Activated T-cell treated with anti-CD3 and anti-CD28 coated beads, Interleukin-2, amount 50 U/mL, for 4 hours (primary cell): ENCODE measurements around the gene SMYD3. TPM values are rescaled to one million over a fixed set of nuclear protein-coding genes. Genes with fewer than 3 reads are reported as not detected.

ENCODE experiments used
- ATAC-seq, 2 donors: fragments of 200-7000 bp; cut with Tn5 transposase; one replicate each; pipeline ENCODE4 v1.10.0; 2021
- DNase-seq: peaks from one replicate; pipeline ENCODE4 v3.0.0-alpha.2; 2020
- H3K27me3 Mint-ChIP-seq: one replicate; pipeline ENCODE4 v1.8.0; 2021; ENCODE audit warnings: low read depth, mixed read lengths
- H3K36me3 Mint-ChIP-seq: one replicate; pipeline ENCODE4 v1.8.0; 2022; ENCODE audit warnings: mixed read lengths; ENCODE audit not compliant: insufficient read depth
- H3K4me1 Mint-ChIP-seq: one replicate; pipeline ENCODE4 v1.8.0; 2021; ENCODE audit warnings: low read depth, mixed read lengths
- H3K4me3 Mint-ChIP-seq: one replicate; pipeline ENCODE4 v1.8.0; 2021; ENCODE audit warnings: mild to moderate bottlenecking, moderate library complexity, mixed read lengths
- H3K9me3 Mint-ChIP-seq: one replicate; pipeline ENCODE4 v1.8.0; 2021; ENCODE audit warnings: mixed read lengths
- total RNA-seq, 3 donors: library from RNA; stranded (reverse); gene quantifications; one replicate each; pipeline ENCODE4 v1.2.1, GENCODE V29; 2021

The SMYD3 gene
- total RNA-seq, 3 donors from 2014 or later = 10.7 to 13.0 (median 11.9) TPM

DNA sequence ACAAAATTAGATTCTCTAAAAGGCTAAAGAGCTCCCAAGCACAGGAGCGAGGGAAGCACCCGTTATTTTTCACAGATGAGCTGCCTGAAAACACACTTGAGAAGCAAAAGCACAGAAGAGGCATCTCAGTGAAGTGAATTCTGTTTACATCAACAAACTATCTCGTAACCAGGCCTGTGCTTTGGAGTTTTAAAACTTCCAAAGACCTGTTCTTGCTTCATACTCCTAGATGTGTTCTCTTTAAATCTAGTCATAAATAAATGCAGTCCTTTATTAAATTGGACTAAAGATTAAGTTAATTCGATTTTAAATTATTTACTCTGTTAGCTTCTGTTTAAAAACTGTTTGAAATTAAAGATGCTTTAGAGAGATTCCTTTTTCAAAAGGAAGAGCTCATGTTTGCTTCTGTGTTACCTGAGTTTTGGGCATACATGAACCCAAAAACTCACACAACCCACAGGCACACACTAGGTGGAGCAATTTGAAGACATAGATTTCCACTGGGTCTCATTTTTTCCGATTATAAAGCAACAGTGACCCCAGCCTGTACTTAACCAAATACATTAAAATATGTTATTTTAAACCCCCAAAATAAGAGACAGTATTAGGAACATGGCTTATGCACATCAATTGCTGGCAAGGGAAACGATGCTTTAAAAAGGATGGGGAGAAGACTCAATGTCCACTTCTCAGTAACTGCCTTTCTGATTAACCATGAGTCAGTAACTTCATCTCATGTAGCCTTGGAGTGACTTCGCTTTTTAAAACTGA is 648.2 kb downstream of the SMYD3 start:
- peaks cover 43% of the 10 kb centered on the region for H3K36me3 Mint-ChIP-seq
- no peak for ATAC-seq
- H3K4me3 Mint-ChIP-seq = no peak overlapping the region
- peaks cover 6% of the 10 kb centered on the region for H3K9me3 Mint-ChIP-seq
- no peaks in the 10 kb centered on the region for H3K27me3 Mint-ChIP-seq
- no peaks in the 10 kb centered on the region for H3K4me1 Mint-ChIP-seq
- no peak for DNase-seq

DNA sequence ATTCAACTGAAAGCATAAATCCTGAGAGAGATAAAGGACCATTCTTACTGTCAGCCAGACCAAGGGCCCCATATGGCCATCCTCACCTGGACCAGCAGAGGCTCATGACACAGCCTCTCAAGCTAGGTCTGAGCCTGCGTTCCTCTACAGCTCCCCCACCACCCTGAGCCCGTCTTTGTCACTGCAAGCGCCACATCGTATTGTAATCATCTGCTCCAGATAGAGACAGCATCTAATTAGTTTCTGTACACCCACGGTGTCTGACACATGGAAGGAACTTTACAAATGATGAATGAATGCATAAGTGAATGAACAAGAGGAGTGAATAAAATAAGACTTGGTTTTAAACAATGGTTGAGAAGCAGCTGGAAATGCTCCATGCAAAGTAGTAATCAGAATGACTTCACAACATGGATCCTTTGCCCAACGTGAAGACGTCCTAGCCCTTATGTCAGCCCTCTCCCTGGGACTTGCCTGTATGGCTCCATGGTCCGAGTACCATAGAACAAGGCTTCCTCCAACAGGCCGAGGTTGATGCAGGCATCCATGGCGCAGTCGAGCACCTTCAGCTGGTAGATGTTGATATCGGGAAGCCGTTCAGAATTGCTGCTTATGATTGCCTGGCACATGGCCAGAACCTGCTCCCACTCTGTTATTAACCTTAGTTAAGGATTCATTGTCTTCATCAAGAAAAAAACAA is 648.9 kb downstream of the SMYD3 start:
- Mint-ChIP-seq H3K27me3 (no peaks in the 10 kb centered on the region), H3K4me1 (no peaks in the 10 kb centered on the region), H3K36me3 (peaks cover 40% of the 10 kb centered on the region), H3K4me3 (no peak overlapping the region), H3K9me3 (peaks cover 7% of the 10 kb centered on the region)
- ATAC-seq (no peak), DNase-seq (no peak)

DNA sequence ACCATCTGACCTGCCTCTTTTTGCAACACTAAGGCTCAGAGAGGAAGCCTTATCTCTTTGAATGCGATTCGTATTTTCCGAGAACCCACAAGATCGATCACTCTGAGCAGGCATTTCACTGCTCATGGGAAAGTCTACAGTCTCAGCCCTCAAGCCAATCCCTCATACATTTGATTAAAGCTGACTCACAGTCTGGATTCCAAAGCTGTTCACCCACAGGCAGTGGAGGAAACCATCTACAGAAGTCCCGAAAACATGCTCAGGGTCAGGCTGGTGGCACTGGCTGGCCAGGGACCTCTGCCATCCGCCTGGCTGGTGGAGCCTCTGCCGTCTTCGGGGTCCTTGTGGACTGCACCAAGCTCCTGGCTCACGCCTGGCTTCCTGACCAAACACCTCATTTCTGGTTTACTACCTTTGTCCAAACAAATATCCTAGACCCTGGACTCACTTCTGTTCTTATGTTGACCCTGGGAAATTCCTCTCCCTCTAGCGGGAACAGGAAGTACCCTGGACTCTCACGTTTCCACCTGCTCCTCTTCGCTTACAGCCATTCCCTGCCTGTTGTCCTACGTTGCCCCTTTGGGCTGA is 650.0 kb downstream of the SMYD3 start:
- no peak for DNase-seq
- Mint-ChIP-seq H3K4me3 (no peak overlapping the region), H3K27me3 (no peaks in the 10 kb centered on the region), H3K4me1 (no peaks in the 10 kb centered on the region), H3K9me3 (peaks cover 7% of the 10 kb centered on the region), H3K36me3 (peaks cover 34% of the 10 kb centered on the region)
- ATAC-seq = no peak

DNA sequence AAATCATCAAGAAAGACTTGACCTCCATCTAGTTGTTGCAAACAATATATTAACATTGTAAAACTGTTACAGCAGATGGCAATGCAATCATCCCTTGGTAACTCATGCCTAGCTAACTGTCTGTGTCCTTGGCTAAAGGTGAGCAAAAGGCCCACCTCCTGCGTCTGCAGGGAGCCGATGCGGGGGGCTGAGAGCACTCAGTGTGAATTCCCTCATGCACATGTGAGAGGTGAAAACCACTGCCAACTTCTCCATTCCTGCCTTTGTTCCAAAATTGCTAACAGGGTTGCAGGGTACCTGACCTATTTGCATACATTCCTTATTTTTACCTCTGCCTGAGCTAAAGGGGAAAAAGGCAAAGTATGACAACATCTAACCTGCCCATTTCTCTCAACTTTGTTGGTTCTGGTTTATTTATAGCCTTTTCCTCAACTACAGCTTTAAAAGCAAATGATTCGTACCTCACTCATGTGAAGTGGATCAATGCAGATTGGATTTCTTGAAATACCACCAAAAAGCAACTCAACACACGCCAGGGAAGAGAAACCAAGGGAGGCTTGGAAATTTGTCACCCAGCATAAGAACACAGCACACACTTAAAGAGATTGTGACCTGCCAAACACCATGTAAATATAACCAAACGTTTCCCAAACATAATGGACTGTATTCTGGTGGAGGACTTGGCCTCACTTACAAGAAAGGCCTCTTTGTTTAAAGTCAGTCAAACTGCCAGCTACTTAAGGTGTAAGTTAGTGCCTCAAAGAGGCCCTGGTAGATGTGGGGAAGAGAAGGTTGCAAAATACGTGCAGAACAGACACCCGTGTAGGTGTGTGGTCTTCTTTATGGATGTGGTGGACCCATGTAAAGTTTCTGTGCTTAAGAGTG is 651.0 kb downstream of the SMYD3 start:
- Mint-ChIP-seq H3K9me3 (peaks cover 7% of the 10 kb centered on the region), H3K4me1 (no peaks in the 10 kb centered on the region), H3K27me3 (no peaks in the 10 kb centered on the region), H3K36me3 (peaks cover 37% of the 10 kb centered on the region), H3K4me3 (no peak overlapping the region)
- DNase-seq = no peak
- ATAC-seq = no peak

DNA sequence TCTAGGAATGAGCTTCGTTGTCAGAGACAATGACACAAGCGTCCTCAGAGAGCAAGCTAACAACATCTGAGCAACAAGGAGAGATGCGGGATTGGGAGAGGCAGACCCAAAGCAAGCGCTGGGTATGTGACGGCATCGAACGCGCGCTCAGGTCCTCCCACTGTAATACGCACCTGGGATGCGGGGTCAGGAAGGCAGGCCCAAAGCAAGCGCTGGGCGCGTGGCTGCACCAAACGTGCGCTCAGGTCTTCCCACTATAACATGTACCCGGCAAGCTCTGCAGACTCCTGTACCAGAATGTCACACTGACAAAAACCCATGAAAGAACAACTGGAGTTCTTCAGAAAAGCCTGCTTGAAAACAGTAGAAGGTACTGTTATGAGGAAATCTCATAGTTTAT is 653.8 kb downstream of the SMYD3 start:
- Mint-ChIP-seq H3K36me3 (peaks cover 32% of the 10 kb centered on the region), H3K4me1 (no peaks in the 10 kb centered on the region), H3K4me3 (no peak overlapping the region), H3K27me3 (no peaks in the 10 kb centered on the region), H3K9me3 (peaks cover 7% of the 10 kb centered on the region)
- no peak for ATAC-seq
- no peak for DNase-seq

DNA sequence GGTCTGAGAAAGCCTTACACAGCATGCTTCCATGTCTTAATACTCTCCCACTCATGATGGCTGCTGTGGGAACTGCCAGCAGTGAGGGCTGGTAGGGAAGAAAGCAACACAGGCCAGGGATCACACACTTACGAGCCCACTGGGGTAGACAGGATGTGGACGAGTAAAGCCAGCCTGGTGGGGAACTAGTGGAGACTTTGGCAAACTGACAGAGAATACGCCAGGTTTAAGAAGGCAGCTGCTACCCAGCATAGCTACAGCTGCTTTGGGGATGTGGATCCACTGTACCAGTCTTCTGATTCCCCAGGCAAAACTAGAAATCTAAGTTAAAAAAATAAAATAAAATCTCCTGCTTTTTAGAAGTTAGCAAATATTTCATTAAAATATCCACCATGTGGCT is 664.0 kb downstream of the SMYD3 start:
- no peaks in the 10 kb centered on the region for H3K4me1 Mint-ChIP-seq
- ATAC-seq (no peak), DNase-seq (no peak)
- no peaks in the 10 kb centered on the region for H3K27me3 Mint-ChIP-seq
- no peaks in the 10 kb centered on the region for H3K9me3 Mint-ChIP-seq
- no peak overlapping the region for H3K4me3 Mint-ChIP-seq
- H3K36me3 Mint-ChIP-seq = peaks cover 2% of the 10 kb centered on the region

DNA sequence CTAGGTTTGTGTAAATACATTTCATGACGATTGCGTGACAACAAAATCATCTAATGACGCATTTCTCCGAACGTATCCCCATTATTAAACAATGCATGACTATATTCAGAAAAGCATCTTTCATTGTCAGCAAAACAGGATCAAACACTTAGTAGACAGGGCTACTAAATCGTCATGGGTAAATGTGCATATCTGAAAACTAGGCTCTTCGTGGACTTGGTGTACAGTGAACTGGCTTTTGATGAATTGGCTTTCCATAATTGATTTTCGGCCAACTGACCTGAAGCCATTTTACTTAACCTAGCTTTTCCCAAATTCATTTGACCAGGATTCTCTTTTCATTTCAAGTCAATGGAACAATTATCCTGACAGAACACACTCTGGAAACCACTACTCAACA is 665.0 kb downstream of the SMYD3 start:
- Mint-ChIP-seq H3K9me3 (no peaks in the 10 kb centered on the region), H3K36me3 (peaks cover 11% of the 10 kb centered on the region), H3K4me1 (no peaks in the 10 kb centered on the region), H3K4me3 (no peak overlapping the region), H3K27me3 (no peaks in the 10 kb centered on the region)
- no peak for ATAC-seq
- DNase-seq = no peak

DNA sequence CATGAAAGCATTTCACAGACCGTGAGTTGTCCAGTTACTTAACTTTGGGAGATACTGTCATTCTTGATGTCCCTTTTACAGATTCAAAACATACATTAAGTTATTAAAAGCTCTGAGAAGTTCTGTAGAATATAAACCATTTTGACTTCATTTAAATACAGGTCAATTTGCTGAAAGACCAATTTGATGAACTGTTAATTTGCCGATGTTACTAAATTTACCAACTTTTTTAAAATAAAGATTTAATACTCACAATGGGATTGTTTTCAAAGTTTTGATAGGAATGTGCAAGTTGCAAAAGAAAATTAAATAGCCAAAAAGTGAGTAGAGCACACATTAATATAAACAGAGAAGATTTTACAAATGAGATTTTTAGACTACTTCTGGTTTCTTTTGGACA is 666.1 kb downstream of the SMYD3 start:
- peaks cover 15% of the 10 kb centered on the region for H3K36me3 Mint-ChIP-seq

DNA sequence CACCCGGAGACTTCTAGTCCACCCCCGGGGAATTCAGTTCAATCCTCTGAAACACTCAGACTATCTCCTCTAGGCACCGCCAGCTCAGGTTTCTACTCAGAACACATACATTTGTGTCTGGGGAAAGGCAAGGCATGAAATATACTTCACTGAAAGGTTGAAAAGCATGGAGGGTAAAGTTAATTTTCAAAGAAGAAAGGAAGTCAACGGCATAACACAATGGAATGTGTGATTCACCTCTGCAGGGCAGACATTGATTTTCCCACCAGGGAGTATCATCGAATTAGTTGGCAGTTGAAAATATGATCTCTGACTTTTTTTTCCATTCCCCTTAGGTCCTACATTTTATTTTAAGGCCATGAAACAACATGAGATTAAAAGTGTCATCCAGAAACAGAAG is 669.4 kb downstream of the SMYD3 start:
- H3K9me3 Mint-ChIP-seq = no peaks in the 10 kb centered on the region
- no peak overlapping the region for H3K4me3 Mint-ChIP-seq
- H3K4me1 Mint-ChIP-seq = no peaks in the 10 kb centered on the region

More for the DNA sequence above, 666.1 kb downstream of the SMYD3 start:
- Mint-ChIP-seq H3K27me3 (no peaks in the 10 kb centered on the region), H3K4me3 (no peak overlapping the region), H3K4me1 (no peaks in the 10 kb centered on the region), H3K9me3 (no peaks in the 10 kb centered on the region)
- ATAC-seq (no peak), DNase-seq (no peak)

DNA sequence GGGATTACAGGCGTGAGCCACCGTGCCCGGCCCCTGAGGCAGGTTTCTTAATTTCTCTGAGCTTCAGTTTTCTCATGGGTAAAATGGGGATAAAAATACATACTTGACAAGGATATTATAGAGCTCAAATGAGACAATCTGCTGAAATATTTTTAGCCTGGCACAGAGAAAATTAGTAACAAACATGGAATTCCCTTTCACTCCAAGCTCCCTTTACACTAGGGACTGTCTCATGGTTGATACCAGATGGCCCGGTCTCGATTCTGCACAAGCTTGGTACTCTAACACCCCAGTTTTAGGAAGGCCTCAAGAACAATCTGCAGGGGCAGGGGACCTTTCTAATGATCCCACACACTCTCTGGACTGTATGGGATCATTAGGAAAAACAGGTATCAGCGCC is 671.7 kb downstream of the SMYD3 start:
- no peaks in the 10 kb centered on the region for H3K4me1 Mint-ChIP-seq
- H3K9me3 Mint-ChIP-seq = no peaks in the 10 kb centered on the region
- DNase-seq (no peak), ATAC-seq (no peak)
- no peak overlapping the region for H3K4me3 Mint-ChIP-seq
- H3K27me3 Mint-ChIP-seq = no peaks in the 10 kb centered on the region
- H3K36me3 Mint-ChIP-seq = peaks cover 39% of the 10 kb centered on the region

More for the DNA sequence above, 669.4 kb downstream of the SMYD3 start:
- no peak for DNase-seq
- ATAC-seq = no peak
- H3K36me3 Mint-ChIP-seq = peaks cover 29% of the 10 kb centered on the region
- H3K27me3 Mint-ChIP-seq = no peaks in the 10 kb centered on the region

DNA sequence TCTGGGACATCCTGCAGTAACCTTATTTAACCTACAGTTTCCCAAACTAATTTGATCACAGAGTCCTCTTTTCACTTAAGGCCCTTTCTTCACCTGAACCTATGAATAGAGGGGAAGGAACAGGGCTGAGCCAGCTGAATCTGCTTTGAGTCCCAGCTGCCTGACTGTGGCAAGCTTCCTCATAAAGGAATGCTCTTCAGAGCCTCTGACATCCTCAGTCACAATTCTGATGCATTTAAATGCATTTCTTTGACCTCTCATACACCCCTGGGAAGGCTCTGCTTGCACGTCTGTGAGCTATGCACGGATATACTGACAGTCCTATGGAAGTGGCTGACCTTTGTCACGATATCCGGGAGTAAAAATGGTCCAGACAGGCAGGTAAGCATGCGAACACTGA is 673.1 kb downstream of the SMYD3 start:
- no peaks in the 10 kb centered on the region for H3K9me3 Mint-ChIP-seq
- no peaks in the 10 kb centered on the region for H3K4me1 Mint-ChIP-seq
- ATAC-seq = no peak
- no peak for DNase-seq
- H3K27me3 Mint-ChIP-seq = no peaks in the 10 kb centered on the region
- peaks cover 43% of the 10 kb centered on the region for H3K36me3 Mint-ChIP-seq
- H3K4me3 Mint-ChIP-seq = no peak overlapping the region

DNA sequence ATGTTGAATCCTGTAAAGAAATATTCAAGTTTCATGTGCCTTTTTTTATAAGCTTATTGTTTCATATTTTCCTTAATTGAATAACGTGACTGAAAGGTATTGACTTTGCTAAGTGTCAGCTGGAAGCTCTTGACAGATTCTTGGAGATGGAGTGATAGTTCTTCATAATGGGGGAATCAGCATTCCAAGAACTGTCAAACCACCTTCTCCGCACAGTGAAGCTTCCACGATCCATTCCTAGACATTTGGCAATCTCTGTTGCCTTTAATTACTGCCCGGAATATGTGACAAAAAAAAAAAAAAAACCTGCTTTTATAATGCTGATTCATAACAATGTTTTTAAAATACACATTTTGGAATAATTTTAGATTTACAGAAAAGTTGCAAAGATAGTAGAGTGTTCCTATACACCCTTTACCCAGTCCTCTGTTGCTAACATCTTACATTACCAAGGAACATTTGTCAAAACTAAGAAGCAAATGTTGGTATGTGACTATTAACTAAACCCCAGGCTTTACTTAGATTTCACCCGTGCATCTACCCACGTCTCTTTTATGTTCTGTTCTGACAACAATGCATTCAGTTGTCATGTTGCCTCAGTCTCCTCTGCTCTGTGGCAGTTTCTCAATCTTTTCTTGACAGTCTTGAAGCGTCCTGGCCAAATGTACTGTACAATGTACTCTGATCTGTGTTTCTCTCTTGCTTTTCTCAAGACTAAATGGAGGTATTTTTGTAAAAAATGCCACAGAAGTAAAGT is 674.1 kb downstream of the SMYD3 start:
- ATAC-seq (no peak), DNase-seq (no peak)
- Mint-ChIP-seq H3K4me3 (no peak overlapping the region), H3K4me1 (no peaks in the 10 kb centered on the region), H3K27me3 (no peaks in the 10 kb centered on the region), H3K36me3 (peaks cover 42% of the 10 kb centered on the region), H3K9me3 (no peaks in the 10 kb centered on the region)

DNA sequence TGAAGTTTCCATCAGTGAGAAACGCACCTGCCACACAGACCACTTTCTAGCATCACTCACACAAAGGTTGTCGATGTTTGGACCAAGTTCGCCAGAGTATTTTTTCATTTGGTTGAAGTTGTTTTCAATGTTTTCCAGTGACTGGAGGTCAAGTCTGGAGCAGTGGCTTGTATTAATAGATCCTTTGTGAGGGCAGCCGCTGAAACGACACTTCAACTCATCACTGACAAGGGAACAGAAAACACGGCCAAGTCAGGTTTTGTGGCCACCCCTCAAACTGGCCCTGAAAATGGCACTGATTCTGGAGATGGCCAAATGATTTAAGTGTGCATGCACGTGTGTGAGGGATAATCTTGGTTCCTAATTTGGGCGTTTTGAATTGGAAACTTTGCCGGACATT is 675.6 kb downstream of the SMYD3 start:
- DNase-seq (no peak), ATAC-seq (no peak)
- Mint-ChIP-seq H3K9me3 (no peaks in the 10 kb centered on the region), H3K36me3 (peaks cover 33% of the 10 kb centered on the region), H3K4me1 (no peaks in the 10 kb centered on the region), H3K27me3 (no peaks in the 10 kb centered on the region), H3K4me3 (no peak overlapping the region)

DNA sequence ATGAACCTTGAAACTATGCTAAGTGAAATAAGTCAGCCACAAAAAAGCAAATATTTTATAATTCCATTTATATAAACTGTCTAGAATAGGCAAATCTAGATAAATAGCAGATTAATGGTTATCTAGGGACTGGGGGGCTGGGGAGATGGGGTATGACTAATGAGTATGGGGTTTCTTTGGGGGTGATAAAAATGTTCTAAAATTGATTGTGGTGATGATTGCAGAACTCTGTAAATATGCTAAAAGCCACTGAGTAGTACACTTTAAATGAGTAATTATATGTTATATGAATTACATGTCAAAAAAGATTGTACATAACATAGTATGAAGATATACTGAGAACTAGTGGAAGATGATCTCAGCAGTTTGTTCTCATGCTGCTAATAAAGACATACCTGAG is 677.3 kb downstream of the SMYD3 start:
- no peak overlapping the region for H3K4me3 Mint-ChIP-seq
- peaks cover 26% of the 10 kb centered on the region for H3K36me3 Mint-ChIP-seq
- no peak for ATAC-seq
- no peaks in the 10 kb centered on the region for H3K27me3 Mint-ChIP-seq
- H3K4me1 Mint-ChIP-seq = no peaks in the 10 kb centered on the region
- DNase-seq = no peak
- H3K9me3 Mint-ChIP-seq = no peaks in the 10 kb centered on the region
